Measurements from ENCODE around the gene ANO4. TPM values are rescaled to one million over a fixed set of nuclear protein-coding genes. Genes with fewer than 3 reads are reported as not detected.

ANO4 gene
- total and polyA plus RNA-seq, 2 experiments from 2014 or later: 0.33 to 0.92 TPM

DNA sequence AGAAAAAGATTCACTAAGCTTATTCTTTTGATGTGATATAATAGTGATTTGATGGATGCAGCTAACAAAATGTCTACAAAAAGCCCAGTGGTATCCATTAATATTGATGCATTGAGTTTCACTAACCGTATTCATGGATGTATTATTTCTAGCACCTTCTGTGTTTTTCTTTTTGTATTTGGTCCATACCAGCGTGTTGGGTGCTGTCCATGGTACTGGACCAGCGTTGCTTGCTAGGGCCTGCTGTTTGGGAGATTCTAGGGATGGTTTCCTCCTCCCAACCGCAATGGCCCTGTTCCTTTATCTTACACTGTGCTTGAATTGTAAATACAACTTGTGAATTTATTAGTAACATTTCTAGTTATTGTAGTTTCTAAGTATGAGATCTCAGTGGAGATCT lies 31.7 kb downstream of the ANO4 start:
- H3K4me3 ChIP-seq: no peak overlapping the region
- TF ChIP-seq, protein P1, sequence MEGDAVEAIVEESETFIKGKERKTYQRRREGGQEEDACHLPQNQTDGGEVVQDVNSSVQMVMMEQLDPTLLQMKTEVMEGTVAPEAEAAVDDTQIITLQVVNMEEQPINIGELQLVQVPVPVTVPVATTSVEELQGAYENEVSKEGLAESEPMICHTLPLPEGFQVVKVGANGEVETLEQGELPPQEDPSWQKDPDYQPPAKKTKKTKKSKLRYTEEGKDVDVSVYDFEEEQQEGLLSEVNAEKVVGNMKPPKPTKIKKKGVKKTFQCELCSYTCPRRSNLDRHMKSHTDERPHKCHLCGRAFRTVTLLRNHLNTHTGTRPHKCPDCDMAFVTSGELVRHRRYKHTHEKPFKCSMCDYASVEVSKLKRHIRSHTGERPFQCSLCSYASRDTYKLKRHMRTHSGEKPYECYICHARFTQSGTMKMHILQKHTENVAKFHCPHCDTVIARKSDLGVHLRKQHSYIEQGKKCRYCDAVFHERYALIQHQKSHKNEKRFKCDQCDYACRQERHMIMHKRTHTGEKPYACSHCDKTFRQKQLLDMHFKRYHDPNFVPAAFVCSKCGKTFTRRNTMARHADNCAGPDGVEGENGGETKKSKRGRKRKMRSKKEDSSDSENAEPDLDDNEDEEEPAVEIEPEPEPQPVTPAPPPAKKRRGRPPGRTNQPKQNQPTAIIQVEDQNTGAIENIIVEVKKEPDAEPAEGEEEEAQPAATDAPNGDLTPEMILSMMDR (IDR thresholded peaks at IDR 0.05; ENCODE audit: low read depth, low read length): no peak
- H3K27me3 ChIP-seq: no peaks in the 10 kb centered on the region
- H3K36me3 ChIP-seq: no peaks in the 10 kb centered on the region
- H3K27ac ChIP-seq: no peak overlapping the region
- no peaks in the 10 kb centered on the region for H3K4me1 ChIP-seq (ENCODE audit: low read depth)
- peak; percentile 74 to 85 for DNase-seq (ENCODE audit: low read depth in 1 of 2, low spot score in 1 of 2)
- H3K9me3 ChIP-seq (ENCODE audit: low read depth): no peaks in the 10 kb centered on the region

DNA sequence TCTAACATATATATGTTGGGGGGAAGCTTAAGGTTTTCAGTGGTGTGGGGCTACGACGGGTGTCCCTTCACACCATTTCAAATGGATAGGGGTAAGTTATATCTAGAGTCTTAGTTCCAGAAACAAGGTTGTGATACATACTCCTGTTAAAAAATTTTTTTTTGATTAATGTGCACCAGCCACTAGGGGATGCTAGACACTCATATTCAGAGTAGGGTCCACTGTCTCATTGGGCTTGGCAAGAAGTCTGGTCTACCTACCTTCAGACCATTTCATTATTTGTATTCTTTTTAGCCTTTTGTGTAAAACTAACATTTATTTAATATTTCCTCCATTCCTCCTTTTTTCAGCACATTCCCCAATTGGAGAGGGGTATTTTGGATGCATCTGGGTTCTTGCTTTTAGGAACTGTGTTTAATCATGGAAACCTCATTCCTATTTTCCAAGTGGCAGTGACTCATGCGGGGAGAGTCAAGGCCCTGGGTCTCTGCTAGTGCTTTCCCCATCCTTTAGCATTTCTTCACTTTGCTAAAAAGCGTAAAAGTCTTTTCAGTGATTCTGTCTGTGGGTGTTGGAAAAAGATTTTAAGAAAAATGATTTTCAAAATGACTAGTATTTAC lies 33.4 kb downstream of the ANO4 start:
- no peaks in the 10 kb centered on the region for H3K9me3 ChIP-seq (ENCODE audit: low read depth)
- no peaks in the 10 kb centered on the region for H3K27me3 ChIP-seq
- no peaks in the 10 kb centered on the region for H3K36me3 ChIP-seq
- H3K4me3 ChIP-seq: no peak overlapping the region
- no peaks in the 10 kb centered on the region for H3K4me1 ChIP-seq (ENCODE audit: low read depth)
- TF ChIP-seq, protein P1 (IDR thresholded peaks at IDR 0.05; ENCODE audit: low read depth, low read length): peak; percentile 81
- DNase-seq (ENCODE audit: low read depth in 1 of 2, low spot score in 1 of 2): peak; percentile 60 to 67
- no peak overlapping the region for H3K27ac ChIP-seq

DNA sequence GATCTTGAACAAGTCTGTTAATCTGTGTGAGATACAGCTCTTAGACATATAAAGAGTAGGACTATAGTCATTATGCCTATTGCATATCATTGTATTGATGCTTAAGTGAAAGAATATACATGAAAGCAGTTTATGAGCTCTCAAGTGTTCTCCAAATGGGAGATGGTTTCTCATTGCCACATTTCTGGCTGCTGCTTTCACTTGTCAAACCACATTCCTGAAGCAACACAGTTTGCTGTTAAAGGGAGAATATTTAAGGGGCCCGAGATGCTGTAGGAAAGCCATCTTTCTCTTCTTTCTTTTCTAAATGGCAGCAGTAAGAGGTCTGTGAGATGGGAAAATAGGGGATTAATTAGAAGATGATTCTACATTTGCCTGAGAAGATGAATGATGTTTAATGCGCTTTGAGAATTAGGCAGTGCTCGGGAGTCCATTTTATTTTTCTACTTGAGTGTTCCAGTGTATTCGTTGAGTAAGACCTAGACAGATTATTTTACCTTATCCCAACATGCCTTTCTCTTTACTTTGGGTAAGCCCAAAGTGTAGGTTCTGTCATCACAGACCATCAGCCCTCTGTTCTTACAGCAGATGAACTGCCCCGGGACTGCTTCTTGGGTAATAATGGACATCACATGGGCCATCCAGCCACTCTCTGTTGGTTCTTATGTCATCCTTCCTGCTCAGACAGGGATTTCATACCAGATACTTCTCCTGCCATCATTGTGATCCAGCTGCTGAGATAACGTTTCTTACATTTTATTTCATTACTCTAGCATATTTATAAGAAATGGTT lies 35.6 kb downstream of the ANO4 start:
- H3K27me3 ChIP-seq: no peaks in the 10 kb centered on the region
- no peaks in the 10 kb centered on the region for H3K9me3 ChIP-seq (ENCODE audit: low read depth)
- no peak for DNase-seq (ENCODE audit: low read depth in 1 of 2, low spot score in 1 of 2)
- H3K27ac ChIP-seq: no peak overlapping the region
- H3K4me1 ChIP-seq (ENCODE audit: low read depth): no peaks in the 10 kb centered on the region
- no peak overlapping the region for H3K4me3 ChIP-seq
- TF ChIP-seq, protein P1 (IDR thresholded peaks at IDR 0.05; ENCODE audit: low read depth, low read length): no peak
- no peaks in the 10 kb centered on the region for H3K36me3 ChIP-seq

DNA sequence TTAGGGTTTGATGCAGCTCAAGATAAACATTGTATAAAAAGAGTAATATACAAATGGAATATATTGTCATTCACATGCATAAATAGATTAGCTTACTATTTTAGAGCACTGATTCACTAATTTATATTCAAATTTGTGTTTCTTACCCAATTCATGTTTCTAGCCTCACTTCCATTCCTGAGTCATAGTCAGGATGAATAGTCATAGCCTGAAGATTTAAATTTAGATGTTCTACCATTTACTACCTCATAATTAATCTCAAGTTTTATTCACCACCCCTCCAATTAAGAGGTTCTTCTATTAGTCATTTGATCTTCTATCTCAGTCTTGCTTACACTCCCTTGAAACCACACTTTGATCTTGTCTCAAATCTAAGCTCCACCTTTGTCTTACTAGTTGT lies 38.7 kb downstream of the ANO4 start:
- Histone ChIP-seq H3K27ac (no peak overlapping the region), H3K36me3 (no peaks in the 10 kb centered on the region), H3K9me3 (ENCODE audit: low read depth) (no peaks in the 10 kb centered on the region), H3K4me1 (ENCODE audit: low read depth) (no peaks in the 10 kb centered on the region), H3K27me3 (no peaks in the 10 kb centered on the region), H3K4me3 (no peak overlapping the region)
- no peak for DNase-seq (ENCODE audit: low read depth in 1 of 2, low spot score in 1 of 2)
- TF ChIP-seq, protein P1 (IDR thresholded peaks at IDR 0.05; ENCODE audit: low read depth, low read length): no peak

DNA sequence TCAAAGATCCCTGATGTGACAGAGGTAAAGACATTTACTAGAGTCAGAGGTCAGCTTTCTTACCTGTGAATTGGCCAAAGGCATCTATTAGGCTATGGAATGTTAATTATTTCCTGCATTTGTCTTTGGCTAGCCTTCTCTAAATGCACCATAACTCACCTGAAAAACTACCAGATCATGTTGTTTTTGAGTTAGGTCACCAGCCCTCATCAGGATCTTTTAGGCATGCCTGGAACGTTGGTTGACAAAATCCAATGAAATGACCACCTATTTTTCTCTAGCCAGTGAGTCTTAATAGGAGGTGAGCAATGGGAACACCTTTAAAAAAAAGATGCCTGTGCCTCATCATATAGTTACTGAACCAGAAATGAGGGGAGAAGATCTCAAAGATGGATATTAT lies 46.2 kb downstream of the ANO4 start:
- Histone ChIP-seq H3K4me1 (ENCODE audit: low read depth) (no peaks in the 10 kb centered on the region), H3K4me3 (no peak overlapping the region), H3K9me3 (ENCODE audit: low read depth) (no peaks in the 10 kb centered on the region), H3K27ac (no peak overlapping the region), H3K27me3 (no peaks in the 10 kb centered on the region), H3K36me3 (no peaks in the 10 kb centered on the region)
- TF ChIP-seq, protein P1 (IDR thresholded peaks at IDR 0.05; ENCODE audit: low read depth, low read length): no peak
- DNase-seq (ENCODE audit: low read depth in 1 of 2, low spot score in 1 of 2): no peak

Measured in cardiac muscle cell (in vitro differentiated cells and primary cell).